HG02981 (cell line): ENCODE results near the gene DLK1.

Experiments used
- ATAC-seq: cut with Tn5 transposase; IDR thresholded peaks from one replicate; pipeline ENCODE4 v1.9.1; 2021; ENCODE audit warnings: mild to moderate bottlenecking, moderate library complexity; ENCODE audit not compliant: unreplicated experiment

The DLK1 gene

DNA sequence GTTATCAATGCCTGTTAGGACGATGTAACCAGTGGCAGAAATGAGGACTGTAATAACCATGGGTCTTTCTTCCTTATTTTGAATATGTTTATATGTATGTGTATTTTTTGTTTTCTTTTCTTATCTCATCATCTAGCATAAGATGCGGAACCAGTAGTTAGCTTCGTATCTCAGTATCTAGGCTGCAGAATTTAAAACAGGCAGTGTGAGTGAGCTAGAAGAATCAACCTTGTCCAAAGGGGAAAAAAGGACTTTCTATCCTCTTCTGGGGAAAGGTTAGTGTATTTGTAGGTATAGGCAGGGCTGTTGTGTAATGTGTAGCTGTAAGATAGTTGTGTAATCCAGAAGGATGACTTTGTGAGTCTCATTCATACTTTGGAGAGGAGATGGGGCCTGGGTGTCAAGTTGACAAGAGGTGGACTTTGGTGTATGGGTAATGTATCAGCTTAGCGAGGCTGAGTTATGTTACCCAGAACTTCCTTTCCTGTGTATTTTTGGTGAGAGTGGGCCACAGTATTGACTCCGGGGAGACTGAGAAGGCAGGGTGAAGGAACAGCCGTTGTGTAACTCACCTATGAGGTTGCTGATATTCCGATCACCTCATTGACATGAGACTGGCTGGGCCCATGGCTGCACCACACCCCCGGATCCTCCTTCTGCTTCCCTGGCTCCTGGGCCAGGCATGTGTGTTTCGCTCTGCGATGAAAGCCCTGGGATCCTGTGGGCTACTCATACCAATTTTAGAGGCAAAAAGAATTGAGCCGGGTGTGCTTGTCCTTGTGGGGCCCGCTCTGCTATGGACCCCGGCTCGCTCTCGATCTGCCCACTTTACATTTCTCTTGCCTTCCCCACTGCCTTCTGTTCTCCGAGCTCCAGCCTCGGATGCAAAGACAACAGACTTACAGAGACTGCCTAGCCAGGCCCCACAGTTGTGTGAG lies 24.3 kb downstream of the DLK1 start:
- no peak for ATAC-seq

DNA sequence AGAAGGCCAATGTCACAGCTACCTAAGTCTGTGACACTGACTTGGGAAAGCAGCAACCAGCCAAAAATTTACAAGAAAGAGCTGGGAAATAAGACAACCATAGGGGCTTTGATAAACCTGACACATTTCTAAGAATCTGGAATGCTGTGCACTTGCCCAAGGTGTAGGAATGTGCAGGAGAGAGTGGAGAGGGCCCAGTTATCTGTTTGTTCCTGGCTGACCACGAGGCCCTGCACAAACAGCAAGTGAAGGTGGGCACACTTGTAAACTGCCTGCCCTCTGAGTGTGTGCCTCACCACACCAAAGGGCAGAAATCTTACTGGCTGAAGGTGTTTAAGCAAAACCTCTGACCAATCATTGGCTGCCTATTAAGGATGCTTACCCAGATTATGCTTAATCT lies 27.3 kb downstream of the DLK1 start:
- ATAC-seq, result no peak

DNA sequence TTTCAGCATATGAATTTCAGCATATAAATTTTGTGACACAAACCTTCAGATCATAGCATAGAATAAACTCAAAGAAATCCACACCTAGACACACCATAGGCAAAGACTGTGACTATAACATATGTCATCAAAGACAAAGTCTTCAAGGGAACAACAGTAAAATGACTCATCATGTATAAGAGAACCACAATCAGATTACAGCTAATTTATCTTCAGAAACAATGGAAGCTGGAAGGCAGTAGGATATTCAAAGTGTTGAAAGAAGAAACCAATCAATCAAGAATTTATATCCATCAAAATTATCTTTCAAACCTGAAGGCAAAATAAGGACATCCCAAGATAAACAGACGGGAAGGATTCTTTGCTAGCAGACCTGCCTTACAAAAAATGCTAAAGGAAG lies 29.0 kb downstream of the DLK1 start:
- no peak for ATAC-seq

DNA sequence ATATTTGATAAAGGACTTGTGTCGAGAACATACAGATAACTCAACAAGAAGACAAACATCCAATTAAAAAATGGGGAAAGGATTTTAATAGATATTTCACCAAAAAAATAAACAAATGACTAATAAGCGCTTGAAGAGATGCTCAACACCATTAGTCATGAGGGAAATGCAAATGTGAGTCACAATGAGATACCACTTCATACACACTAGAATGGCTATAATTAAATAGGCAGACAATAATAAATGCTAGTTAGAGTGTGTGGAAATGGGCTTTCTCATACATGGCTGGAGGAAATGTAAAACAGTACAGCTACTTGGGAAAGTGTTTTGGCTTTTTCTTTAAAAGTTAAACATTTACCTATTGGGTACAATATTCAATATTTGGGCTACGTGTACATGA lies 34.8 kb downstream of the DLK1 start:
- ATAC-seq, result no peak

DNA sequence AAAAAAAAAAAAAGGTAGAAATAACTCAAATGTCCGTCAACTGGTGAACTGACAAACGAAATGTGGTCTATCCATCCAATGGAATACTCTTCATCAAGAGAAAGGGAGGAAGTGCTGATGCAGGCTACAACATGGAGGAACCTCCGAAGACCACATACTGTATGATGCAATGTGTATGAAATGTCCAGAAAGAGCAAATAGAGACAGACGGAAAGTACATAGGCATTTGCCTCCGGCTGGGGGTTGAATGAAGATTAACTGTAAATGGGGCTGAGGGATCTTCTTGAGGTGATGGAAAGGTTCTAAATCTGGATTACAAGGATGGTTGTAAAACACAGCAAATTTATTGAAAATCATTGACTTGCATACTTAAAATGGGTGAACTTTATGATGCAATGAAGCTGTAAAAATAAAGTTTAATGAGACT lies 35.4 kb downstream of the DLK1 start:
- no peak for ATAC-seq

DNA sequence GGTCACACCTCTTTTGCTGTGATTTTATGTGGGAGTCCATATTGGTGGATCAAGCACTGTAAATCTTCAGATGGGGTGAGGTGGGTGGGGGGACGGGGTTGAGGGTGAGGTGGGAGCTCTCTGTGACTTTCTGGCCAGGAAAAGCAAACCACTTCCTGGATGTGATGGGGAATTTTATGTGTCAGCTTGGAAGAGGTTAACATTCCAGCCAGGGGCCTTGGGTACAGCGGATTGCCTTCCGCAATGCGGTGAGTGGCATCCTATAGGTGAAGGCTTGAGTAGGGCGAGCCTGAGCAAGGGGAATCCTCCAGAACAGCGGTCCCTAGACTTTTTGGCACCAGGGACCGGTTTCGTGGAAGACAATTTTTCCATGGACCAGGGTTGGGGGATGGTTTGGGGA lies 36.2 kb downstream of the DLK1 start:
- no peak for ATAC-seq

DNA sequence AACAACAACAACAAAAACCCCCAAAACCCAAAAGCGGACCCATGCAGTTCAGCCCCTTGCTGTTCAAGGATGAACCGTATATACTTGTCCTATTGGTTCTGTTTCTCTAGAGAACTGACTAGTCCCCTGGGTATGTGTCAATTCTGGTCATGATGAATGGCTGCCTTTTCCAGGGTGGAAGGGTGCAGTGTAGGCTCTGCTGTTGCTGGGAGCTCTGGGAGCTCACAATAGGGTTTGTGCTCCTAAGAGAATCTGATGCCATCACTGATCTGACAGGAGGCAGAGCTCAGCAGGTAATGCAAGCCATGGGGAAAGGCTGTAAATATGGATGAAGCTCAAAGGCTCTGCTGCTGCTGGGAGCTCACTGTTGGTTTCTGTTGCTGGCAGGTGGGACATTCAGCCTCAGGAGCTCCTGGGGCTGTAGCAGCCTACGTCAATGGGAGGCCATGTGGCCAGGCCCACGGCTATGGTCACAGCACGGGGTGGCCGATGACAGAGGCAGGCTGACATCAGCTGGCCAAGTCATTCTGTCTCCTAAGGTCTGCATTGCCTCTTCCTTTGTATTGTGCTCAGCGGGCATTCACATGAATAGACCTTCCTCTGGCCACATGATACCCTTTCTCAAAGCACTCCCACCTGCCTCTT lies 37.9 kb downstream of the DLK1 start:
- ATAC-seq, result no peak

DNA sequence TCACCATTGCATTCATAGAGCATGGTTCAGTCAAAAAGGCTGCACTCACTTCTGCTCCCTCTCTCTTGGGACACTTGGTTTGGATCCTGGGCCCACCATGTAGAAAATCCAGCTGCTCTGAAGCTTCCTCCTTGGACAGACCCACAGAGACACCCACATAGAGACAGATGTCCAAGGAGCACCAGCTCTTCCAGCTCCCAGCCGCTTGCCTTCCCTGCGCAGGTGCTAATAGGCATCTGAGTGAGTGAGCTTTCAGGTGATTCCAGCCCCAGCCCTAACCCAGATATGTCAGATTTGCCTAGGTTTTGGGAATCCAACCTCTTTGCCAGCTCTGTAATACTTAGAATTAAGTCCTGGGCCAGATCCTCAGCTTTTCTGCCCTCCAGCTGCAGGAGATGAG lies 38.6 kb downstream of the DLK1 start:
- no peak for ATAC-seq

DNA sequence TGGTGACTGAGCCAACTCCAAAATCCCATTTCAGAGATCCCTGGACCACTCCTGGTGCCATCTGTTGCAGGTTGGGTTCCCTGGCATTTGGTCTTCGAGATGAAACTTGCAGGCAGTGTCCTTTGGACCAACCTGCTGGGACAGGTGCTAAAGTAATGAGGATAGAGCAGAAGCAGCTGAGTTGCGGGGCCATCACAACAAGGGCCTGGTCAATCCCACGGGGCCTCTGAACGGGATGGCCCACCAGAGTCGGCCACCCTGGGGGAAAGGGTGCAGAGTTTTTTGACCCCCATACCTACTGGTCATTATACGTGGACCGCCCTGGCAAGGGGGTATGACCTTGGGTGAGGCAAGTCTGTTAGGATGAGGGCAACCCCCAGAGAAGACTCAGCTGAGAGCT lies 39.3 kb downstream of the DLK1 start:
- ATAC-seq, result no peak

DNA sequence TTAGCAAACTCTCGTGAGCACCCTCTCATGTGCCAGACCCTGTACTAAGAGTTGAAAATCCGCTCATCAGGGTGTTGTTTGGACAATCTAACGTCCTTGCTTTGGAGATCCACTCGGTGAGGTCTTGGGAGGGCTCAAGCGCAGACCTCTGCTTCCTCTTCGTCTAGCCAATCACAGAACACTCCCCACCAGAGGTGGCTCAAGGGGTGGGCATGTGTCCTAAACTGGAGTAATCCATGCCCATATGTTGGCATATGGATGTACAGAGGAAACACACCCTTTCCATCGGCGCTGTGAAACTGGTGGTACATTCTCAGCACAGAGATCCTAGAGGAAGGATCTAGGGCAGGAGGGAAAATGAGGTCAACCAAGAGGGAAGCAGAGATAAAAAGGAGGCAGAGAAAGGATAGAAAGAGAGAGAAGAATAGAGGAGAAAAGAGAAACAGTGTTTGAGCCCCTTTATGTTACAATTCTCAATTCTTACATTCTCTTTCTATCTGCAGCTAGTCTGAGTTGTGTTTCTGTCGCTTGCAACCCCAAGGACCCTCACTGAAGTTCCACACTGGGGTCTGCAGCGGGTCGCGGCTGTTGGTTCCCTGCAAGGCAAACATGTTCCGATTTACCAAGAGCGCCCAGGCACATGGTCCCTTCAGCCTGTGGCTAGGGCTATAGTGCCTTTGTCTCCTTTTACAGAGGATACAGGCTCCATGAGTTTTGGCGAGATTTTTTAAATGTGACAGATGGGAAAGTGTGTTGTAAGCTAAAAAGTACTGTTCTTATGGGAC lies 40.5 kb downstream of the DLK1 start:
- ATAC-seq, result no peak

DNA sequence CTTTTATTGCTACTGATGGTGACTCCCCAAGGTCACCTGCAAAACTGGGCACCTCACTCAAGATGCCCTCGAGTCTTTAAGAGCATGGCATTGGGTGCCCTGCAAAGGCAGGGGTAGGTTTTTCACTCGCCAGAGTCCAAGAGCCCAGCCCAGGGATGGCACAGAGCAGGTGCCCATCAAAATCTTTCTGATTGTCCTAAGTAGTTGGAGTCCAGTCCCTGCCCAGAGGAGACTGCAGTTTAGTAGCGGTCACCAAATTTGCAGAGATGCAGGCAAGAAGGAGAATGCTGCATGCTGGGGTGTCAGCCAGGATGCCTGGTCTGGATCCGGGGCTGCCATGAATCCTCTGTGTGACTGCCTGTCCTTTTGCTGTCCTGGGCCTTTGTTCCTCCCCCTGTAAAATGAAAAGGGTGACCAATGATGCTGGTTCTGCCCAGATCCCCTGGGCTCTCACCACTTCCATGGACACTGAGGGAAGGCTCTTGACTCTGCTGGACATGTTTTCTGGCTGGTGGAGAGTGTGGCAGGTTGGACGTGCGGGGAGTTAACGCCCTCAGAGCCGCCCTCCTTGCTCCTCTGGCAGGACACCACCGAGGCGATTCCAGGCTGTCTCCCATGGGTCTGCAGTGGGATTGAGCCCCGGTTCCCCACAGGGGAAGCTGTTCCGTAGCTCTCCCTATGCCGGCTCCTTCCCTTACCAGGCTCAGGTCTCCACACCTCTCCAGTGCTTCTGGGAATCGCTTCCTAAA lies 41.3 kb downstream of the DLK1 start:
- ATAC-seq, result no peak

DNA sequence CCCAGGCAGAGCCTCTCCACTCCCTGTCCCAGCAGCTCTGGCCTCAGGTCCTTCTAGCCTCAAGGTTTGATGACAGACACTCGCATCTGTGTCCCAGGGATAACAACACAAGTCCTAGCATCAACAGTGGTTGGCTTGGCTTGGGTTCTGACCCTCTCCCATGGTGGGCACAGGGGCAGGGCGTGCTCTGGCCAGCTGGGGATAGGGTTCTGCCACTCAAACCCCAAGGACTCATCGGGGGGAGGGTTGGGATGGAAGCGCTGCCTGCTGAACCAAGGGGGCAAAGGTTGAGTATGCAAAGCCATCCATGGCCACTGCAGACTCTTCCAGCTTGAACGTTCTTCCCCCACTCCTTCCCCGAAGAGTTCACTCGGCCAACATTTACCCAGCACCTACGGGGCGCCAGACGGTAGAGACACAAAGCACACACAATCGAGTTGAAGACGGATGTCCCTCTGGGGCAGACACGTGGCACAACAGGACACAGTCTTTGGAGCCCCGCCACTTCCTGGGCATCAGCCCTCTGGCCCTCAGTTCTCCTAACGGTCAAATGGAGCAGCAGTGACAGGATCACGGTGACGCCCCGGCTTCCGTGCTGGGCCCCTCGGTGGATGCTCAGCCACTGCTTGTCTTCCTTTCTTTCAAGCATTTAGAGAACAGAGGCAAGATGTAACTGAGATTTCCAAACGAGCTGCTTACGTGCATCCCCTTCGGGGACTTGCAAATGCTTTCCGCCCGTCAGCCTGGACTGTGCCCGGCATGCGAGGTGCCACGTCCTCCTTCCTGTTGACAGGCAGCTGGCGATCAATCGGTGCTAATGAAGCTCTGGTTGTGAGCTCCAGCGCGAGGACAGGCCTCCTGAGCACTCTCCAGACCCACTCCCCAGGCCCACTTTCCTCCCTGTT lies 42.6 kb downstream of the DLK1 start:
- ATAC-seq, result no peak

DNA sequence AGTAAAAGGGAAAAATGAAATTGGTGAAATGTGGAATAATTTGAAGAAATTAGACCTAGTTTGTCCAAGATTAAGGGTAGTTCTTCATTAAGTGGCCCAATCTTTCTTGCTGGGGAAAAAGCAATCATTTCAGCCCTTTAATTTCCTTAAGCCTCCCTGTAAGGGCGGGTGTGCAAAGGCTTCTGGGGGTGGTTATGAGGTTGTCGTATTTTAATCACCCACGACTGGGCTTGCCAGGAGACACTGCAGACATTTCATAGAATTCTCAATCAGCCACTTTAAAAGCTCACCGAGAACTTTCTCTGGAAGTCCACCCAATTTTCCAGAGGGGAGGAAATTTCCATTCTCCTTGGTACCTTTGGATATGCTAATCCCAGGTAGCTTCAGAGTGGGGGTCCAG lies 43.4 kb downstream of the DLK1 start:
- no peak for ATAC-seq

DNA sequence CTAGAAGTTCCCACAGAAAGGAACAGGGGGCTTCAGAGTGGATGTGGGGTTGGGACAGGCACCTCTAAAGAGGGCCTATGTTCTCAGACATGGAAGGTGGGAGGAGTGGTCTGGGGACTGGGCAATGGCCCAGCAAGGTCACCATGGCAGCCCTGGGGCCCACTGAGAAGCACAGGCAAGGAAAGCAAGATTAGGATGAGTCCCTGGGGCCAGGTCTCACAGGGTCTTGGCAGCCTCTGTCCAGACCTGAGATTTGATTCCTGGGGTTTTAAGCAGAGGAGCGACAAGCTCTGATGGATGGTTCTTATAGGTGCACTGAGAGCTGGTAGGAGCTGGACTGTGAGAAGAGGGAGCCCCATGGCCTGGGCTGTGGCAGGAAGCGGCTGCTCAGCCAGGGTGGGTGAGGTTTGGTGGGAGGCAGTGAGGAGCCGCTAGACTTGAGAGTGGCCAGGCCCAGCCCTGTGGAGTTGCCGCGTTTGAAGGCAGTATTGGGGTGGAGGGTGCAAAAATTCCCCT lies 44.0 kb downstream of the DLK1 start:
- no peak for ATAC-seq

DNA sequence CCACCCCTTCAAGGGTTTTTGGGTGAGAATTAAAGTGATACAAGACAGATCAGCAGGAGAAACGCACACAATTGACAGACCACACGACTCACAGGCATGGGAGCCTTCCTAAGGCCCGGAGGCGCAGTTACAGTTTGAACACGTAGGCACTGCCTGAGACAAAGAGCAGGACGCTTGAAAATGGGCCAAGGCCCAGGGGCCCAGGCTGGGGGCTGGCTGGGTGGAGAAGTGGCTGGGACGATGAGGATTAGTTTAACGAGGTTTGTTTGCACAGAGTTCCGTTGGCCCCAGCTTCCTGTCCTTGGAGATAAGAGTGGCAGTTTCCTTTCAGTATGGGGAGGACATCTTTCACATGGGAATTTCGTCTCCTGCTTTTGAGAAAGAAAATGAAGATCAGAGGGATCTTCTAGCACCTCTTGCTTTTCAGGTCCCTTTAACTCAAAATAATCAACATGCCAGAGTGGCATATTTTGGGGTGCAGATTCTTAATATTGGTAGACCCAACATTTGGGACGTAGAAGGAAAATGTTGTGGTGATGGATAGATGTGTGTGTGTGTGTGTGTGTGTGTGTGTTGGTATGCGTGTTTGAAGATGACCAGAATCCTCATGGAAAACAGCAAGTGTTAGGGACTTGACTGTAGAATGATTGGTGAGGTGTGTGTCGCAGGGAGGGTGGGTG lies 44.6 kb downstream of the DLK1 start:
- no peak for ATAC-seq

DNA sequence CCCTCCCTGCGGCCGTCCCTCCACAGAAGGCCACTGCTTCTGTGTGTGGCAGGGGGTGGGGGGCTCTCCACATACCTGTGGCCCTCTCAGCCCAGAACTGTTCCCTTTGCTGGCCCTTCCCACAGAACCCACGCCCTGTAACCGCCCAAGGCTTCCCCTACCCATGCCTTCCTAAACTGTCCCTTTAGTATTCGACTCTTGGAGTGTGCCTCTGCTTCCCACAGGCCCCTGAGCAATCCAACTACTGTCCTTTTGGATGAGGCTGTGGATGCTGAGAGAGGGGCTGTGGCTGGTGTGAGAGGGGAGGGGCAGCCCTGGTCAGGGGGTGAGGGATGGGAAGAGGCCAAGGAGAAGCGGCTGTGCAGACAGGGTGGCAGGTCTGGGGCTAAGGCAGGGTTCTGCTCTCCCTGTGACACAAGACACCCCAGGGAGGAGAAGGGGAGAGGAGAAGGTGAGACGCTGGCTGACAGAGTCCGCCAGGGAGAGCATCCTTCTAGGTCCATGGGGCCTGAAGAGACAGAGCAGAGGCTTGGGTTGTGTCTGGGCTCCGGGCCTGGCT lies 46.0 kb downstream of the DLK1 start:
- no peak for ATAC-seq

DNA sequence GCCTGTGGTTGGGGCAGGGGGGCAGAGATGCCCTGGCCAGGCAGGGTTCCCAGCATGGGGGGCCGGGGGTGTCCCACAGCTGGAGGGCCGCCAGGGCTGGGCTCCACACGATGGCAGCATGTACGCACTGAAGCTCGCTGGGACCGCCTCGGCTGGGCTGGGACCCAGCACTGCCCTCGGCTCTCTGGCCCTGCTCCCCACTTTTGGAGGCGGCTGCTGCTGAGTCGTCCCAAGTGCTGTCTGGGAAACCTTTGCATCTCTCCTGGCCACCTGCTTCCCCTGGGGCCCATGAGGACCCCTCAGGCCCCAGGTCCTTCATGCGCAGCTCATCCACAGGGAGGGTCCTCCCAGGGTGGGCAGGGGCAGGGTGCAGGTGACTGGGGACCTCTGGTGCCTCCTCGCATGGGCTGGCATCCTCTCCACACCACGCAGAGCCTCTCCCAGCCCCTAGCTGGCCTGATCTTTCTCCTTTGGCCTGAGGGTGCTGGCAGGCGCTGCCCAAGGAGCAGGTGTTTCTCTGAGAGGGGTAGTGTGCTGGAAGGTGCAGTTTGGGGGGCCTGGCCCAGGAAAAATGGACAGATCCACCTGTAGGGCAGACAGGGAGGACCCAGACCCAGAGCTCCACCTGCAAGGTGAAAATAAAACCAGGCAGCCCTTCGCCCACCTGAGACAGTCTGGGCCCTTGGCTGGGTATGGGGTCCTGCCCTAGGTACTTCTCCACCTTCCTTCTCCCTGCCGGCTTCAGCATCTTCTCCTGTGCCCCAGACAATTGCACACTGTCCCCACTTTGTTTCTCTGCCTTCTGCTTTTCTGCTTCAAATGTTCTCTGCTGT lies 46.9 kb downstream of the DLK1 start:
- no peak for ATAC-seq

DNA sequence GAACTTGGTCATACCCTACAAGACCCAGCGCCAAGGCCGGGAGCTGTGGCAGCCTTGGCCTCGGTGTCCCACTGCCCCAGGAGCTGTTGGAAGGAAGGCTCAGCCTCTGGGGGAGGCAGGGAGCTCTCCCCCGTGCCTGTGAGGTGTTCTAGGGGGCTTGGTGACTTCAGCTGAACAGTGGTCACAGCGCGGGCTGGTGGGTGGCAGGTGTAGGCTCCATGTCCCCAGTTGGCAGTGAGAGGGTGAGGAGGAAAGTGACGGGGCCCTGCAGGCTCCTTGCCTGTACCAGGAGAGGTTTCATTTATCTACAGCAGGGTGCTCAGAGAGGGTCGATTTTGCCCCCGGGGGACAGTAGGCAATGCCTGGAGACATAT lies 47.5 kb downstream of the DLK1 start:
- ATAC-seq, result no peak
